ENCODE measurements around the gene RIMOC1.

- no peak for TF ChIP-seq CTCF (IDR thresholded peaks at IDR 0.05; ENCODE audit: low read depth, low read length)
- no peak for TF ChIP-seq POLR2A (IDR thresholded peaks at IDR 0.05; ENCODE audit: extremely low read depth, insufficient read length)
Measured at GRCh38 chr5:41932770-41933169, 28.6 kb downstream of the RIMOC1 start.

Data from NB4 (cell line).